ENCODE measurements around the gene RGPD3.
"Not testable (repeated sequence)": the region's sequence is repeated elsewhere in the genome, so short reads cannot be mapped to it uniquely, and the experiment has no call there.

RGPD3 gene

DNA sequence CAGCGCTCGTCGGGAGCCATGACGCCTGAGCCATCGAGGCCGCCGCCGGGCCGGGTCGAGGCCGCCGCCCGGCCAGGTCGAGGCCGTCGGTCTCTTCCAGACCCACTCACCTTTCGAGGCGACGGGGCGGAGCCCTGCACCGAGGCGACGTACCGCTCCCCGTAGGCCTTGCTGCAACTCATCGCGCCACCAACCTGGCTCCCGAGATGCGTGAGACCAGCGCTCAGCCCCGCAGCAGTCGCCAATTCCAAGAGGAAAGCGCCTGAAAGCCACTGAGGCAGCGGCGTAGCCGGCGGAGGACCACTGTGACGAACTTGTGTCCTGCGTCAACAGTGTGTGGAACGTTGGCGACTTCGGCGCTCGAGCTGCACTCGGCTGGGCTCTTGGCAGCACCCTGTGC is at the start of gene RGPD3:
RGPD3 (minus strand) TSS at position 307 of the 400 bp plus-strand sequence; CDS start at position 182, 125 bp downstream.
- not testable (repeated sequence) for DNase-seq (ENCODE audit: low read depth, low spot score); H3K27ac ChIP-seq

DNA sequence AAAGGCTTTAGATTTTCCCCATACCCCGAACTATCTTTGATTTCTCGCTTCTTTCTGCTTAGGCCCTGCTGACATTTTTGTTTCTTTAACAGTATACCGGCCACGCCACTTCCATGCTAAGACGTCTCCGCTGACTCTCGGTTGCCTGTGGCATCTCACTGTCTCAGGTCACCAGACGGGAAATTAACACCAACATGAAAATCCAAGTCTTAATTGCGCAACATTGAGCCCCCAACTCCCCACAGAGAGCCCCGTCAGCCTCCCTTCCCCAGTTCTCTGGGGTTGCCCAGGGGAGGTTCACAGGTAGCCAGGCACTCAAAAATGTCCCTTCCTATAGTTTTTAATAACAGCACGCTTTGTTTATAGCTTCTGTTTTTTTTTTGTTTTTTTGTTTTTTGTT is 49.1 kb upstream of the RGPD3 start:
- no peak for DNase-seq (ENCODE audit: low read depth, low spot score)
- H3K27ac ChIP-seq, result no peak overlapping the region

GRCh38 chr2:106516864-106517263 is 48.7 kb upstream of the RGPD3 start:
- DNase-seq (ENCODE audit: low read depth, low spot score), result no peak
- no peak overlapping the region for H3K27ac ChIP-seq

- DNase-seq (ENCODE audit: low read depth, low spot score), result no peak
- H3K27ac ChIP-seq, result no peak overlapping the region
These were observed 48.2 kb upstream of the RGPD3 start for GRCh38 chr2:106516436-106516835.

DNA sequence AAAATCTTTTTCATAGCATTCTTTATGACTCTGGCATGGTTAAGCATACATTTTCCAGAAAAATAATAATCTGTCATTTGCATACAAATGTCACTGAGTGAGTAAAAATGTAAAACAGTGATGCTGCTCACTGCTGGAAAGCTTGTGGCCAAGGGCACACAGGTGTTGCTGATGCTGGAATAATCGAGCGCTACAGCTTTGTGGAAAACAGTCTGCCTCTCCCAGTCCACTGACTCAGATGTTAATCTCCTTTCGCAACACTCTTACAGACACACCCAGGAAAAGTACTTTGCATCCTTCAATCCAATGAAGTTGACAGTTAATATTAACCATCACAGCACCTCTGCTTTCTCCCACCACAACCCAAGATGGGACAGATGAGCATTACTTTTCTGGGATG is 46.6 kb upstream of the RGPD3 start:
- DNase-seq (ENCODE audit: low read depth, low spot score), result peak; percentile 26
- H3K27ac ChIP-seq, result not testable (repeated sequence)

DNA sequence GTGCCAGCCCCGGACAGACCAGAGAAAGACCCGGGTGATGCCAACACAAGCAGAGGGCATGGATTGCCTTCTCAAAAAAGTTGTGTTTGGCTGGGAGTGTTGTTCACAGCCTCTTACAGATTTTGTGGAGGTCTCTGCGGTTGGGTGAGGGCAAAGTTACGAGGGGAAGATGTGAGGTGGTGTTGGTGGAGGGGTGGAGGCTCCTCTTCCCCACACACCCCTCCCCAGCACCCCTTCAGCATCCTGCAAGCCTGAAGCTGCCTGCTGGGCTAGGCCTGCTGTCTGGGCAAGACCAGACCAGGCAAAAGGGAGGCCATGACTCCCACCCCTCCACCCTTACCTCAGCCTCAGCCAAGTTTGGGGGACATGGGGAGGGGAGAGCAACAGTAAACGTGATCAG is 45.2 kb upstream of the RGPD3 start:
- not testable (repeated sequence) for DNase-seq (ENCODE audit: low read depth, low spot score)

DNA sequence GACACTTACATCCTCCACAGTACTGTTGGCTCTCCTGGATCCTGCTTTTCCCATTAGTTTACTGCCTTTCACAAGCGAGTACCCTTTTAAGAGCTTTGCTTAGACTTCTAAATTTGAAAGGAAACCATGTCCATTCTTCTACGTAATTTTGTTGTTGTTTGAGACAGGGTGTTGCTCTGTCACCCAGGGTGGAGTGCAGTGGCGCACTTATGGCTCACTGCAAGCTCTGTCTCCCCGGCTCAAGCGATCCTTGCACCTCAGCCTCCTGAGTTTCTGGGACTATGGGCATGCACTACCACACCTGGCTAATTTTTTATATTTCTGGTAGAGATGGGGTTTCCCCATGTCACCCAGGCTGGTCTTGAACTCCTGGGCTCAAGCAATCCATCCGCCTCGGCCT is 43.7 kb upstream of the RGPD3 start:
- DNase-seq (ENCODE audit: low read depth, low spot score); H3K27ac ChIP-seq: not testable (repeated sequence)

More for the DNA sequence above, 45.2 kb upstream of the RGPD3 start:
- not testable (repeated sequence) for H3K27ac ChIP-seq

DNA sequence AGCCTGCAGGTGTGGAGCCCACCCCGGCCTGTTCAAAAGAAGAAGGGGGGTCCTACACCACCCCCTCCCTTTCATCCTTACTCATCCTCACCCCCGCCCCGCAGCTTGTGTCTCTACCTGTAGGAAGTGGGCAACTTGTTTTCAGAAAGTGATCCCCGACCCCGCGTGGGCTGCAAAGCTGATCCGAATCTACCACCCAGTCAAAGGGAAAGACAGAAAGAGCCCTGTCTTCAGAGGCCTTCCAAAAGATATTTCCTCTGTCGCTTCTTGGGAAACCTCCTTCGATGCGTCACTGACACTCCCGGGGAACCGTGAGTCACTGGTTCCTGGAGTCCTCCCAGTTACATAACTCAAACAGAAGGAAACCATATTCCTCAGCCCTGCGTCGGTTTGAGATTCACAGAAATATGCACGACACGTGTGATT is 43.3 kb upstream of the RGPD3 start:
- DNase-seq (ENCODE audit: low read depth, low spot score), result peak; percentile 31
- H3K27ac ChIP-seq, result not testable (repeated sequence)

DNA sequence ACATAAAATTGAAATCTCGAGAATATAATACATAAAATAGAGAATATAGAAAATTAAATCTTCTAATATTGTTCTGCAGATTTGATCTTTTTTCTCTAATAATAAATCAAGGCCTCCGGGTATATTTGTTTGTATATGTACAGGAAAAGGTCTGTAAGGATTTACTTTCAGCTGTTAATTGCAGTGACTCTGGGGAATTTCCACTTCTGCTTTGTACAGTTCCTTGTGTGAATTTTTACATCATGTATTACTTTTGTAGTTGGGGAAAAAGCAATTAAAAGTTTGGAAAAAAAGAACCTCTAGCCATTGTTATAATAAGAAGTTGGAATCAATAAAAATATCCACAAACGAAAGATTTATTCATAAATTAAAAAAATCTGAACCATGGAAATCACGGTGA is 42.6 kb upstream of the RGPD3 start:
- not testable (repeated sequence) for H3K27ac ChIP-seq; DNase-seq (ENCODE audit: low read depth, low spot score)

- DNase-seq (ENCODE audit: low read depth, low spot score); H3K27ac ChIP-seq: not testable (repeated sequence)
These were observed 41.2 kb upstream of the RGPD3 start for GRCh38 chr2:106509374-106509770.

DNA sequence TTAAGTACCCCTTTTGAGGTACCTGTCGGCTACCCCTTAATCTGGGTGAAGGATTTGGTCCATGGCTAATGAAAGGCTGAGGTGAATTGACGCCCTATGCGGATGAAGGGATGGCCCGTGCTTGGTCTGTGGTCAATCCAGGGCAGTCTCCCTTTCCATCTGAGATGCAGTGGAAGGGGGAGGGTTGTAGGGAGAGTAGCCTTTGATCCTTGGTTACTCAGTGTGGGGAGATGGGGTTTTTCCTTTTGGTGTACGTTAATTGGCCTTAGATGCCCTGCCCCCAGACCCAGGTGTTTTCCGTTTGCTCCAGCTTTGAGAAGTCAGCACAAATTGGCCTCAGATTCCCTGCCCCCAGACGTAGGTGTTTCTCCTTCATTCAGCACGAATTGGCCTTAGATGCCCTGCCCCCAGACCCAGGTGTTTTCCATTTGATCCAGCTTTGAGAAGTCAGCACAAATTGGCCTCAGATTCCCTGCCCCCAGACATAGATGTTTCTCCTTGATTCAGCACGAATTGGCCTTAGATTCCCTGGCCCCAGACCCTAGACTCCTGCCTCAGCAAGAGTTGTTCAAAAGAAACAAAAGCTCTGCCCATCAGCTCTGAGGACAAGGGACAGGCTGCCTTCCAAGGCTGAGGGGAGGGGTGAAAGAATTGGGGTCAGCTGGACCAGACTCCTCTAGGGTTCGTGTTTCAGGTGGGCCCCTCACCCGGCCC is 40.6 kb upstream of the RGPD3 start:
- not testable (repeated sequence) for H3K27ac ChIP-seq

GRCh38 chr2:106506002-106506687 is 37.9 kb upstream of the RGPD3 start:
- not testable (repeated sequence) for DNase-seq (ENCODE audit: low read depth, low spot score); H3K27ac ChIP-seq

More for the DNA sequence above, 40.6 kb upstream of the RGPD3 start:
- not testable (repeated sequence) for DNase-seq (ENCODE audit: low read depth, low spot score)

- DNase-seq (ENCODE audit: low read depth, low spot score); H3K27ac ChIP-seq: not testable (repeated sequence)
These were observed 36.6 kb upstream of the RGPD3 start for GRCh38 chr2:106504787-106505186.

GRCh38 chr2:106504192-106504591 is 36.0 kb upstream of the RGPD3 start:
- not testable (repeated sequence) for DNase-seq (ENCODE audit: low read depth, low spot score); H3K27ac ChIP-seq

- DNase-seq (ENCODE audit: low read depth, low spot score); H3K27ac ChIP-seq: not testable (repeated sequence)
These were observed 34.1 kb upstream of the RGPD3 start for GRCh38 chr2:106502351-106502750.

DNA sequence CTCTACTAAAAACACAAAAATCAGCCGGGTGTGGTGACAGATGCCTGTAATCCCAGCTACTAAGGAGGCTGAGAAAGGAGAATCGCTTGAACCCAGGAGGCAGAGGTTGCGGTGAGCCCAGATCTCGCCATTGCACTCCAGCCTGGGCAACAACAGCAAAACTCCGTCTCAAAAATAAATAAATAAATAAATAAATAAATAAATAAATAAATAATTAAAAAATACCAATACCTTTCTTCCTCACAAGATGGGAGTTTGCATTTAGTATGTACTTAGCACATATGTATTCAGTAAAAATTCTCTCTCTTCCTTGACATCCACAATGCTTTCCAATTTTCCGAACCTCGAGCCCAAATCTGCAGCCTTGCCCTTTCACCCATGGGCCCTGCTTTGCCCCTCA is 32.1 kb upstream of the RGPD3 start:
- DNase-seq (ENCODE audit: low read depth, low spot score); H3K27ac ChIP-seq: not testable (repeated sequence)

DNA sequence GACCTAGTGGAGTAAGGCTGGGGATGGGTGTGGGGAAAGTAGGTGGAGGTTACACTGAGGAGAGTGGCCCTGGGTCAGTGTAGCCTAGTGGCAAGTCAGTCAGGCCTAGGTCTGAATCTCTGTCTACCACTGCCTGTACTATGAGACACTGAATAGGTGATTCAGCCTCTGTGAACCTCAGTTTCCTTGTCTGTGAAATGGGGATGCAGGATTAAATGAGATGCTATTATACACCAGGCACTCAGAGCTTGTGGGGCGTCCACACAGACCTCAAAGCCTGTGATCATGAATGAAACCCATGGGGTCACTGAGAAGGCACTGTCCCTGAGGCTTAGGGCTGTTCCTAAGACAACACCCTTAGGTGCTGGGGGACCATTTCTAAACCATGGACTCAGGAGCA is 30.3 kb upstream of the RGPD3 start:
- not testable (repeated sequence) for DNase-seq (ENCODE audit: low read depth, low spot score); H3K27ac ChIP-seq

- not testable (repeated sequence) for H3K27ac ChIP-seq; DNase-seq (ENCODE audit: low read depth, low spot score)
These were observed 24.7 kb upstream of the RGPD3 start for GRCh38 chr2:106492913-106493312.

- not testable (repeated sequence) for H3K27ac ChIP-seq; DNase-seq (ENCODE audit: low read depth, low spot score)
These were observed 24.2 kb upstream of the RGPD3 start for GRCh38 chr2:106492399-106492798.

DNA sequence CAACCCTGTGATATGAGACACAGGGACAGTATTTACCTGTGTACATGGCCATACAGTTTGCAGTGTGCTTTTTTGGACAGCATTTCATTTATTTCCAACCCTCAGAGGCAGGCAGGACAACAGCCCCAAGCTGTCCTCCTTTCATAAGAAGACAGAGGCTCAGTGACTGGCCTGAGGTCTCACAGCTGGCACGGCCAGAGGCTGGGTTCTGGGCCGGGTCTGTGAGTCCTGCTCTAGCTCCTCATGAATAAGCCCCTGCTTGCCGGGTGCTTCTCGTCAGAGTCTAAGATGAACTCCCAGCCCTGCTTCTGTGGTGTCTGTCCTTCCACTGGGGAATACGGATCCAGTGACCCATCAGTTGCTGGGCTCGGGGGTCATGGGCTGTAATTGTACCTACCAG is 21.5 kb upstream of the RGPD3 start:
- not testable (repeated sequence) for DNase-seq (ENCODE audit: low read depth, low spot score); H3K27ac ChIP-seq

- DNase-seq (ENCODE audit: low read depth, low spot score); H3K27ac ChIP-seq: not testable (repeated sequence)
These were observed 19.4 kb upstream of the RGPD3 start for GRCh38 chr2:106487386-106488191.

Measured in epithelial cell of prostate (primary cell).